SU-DHL-6 (cell line): ENCODE measurements around the gene C19orf25.

Experiments used
- H2AFZ ChIP-seq: fragments of 200-600 bp; sonication (generic); 2 replicates; pipeline ENCODE4 v1.6.1; 2014; ENCODE audit warnings: low read depth, mild to moderate bottlenecking, moderate library complexity, mixed read lengths, antibody characterized with exemption, low read length; ENCODE audit not compliant: severe bottlenecking
- H3F3A ChIP-seq: fragments of 200-600 bp; shearing (Covaris generic); 2 replicates; pipeline ENCODE4 v1.6.0; 2016; ENCODE audit warnings: antibody characterized with exemption, mild to moderate bottlenecking; ENCODE audit not compliant: insufficient read depth
- H3K27ac ChIP-seq: fragments of 200-600 bp; sonication (generic); 2 replicates; pipeline ENCODE4 v1.5.1; 2016; ENCODE audit warnings: low read depth, mild to moderate bottlenecking, low read length, moderate library complexity, mixed read lengths
- H3K27me3 ChIP-seq: fragments of 200-600 bp; sonication (generic), shearing (Covaris generic); 2 replicates; pipeline ENCODE4 v1.6.0; 2014; ENCODE audit warnings: mild to moderate bottlenecking, low read length
- H3K36me3 ChIP-seq: fragments of 200-600 bp; sonication (generic); 2 replicates; pipeline ENCODE4 v1.6.1; 2014; ENCODE audit warnings: mild to moderate bottlenecking, low read length, mixed read lengths
- H3K4me2 ChIP-seq: fragments of 300-600, 200-600 bp; shearing (Covaris generic), sonication (generic); 2 replicates; pipeline ENCODE4 v1.6.0; 2014; ENCODE audit warnings: low read length, low read depth, mild to moderate bottlenecking; ENCODE audit not compliant: poor library complexity, severe bottlenecking
- H3K4me3 ChIP-seq: fragments of 200-600 bp; sonication (generic); 2 replicates; pipeline ENCODE4 v1.5.1; 2014; ENCODE audit warnings: antibody characterized with exemption, low read length, mild to moderate bottlenecking, mixed read lengths; ENCODE audit not compliant: insufficient read depth, poor library complexity, severe bottlenecking
- H3K79me2 ChIP-seq: fragments of 200-600 bp; sonication (generic); 2 replicates; pipeline ENCODE4 v1.6.1; 2014; ENCODE audit warnings: mild to moderate bottlenecking, low read length, moderate library complexity; ENCODE audit not compliant: insufficient read depth
- H3K9ac ChIP-seq: fragments of 200-600 bp; sonication (generic); 2 replicates; pipeline ENCODE4 v1.7.0; 2014; ENCODE audit warnings: mild to moderate bottlenecking, low read length
- H3K9me2 ChIP-seq: fragments of 200-600 bp; sonication (generic); replicated peaks from 2 replicates; pipeline ENCODE4 v1.6.1; 2014; ENCODE audit warnings: low read length; ENCODE audit not compliant: insufficient read depth
- H3K9me3 ChIP-seq: fragments of 200-600 bp; sonication (generic); 2 replicates; pipeline ENCODE4 v1.6.1; 2014; ENCODE audit warnings: low read length, mixed read lengths; ENCODE audit not compliant: insufficient read depth
- H4K20me1 ChIP-seq: fragments of 200-600 bp; sonication (generic); 2 replicates; pipeline ENCODE4 v1.6.1; 2014; ENCODE audit warnings: low read depth, mild to moderate bottlenecking, antibody characterized with exemption, low read length, moderate library complexity, mixed read lengths
- CTCF ChIP-seq: fragments of 200-600 bp; sonication (generic); IDR thresholded peaks from one replicate; pipeline ENCODE4 v1.5.1; 2017; ENCODE audit warnings: antibody characterized with exemption, mild to moderate bottlenecking, low read length, moderate library complexity; ENCODE audit not compliant: insufficient read depth, poor library complexity, severe bottlenecking
- EZH2phosphoT487 ChIP-seq: fragments of 200-600 bp; sonication (generic), shearing (Covaris generic); conservative IDR thresholded peaks from 2 replicates; pipeline ENCODE4 v1.6.1; 2018; ENCODE audit warnings: mild to moderate bottlenecking, antibody characterized with exemption, low read length, moderate library complexity, mixed read lengths

C19orf25 gene

DNA sequence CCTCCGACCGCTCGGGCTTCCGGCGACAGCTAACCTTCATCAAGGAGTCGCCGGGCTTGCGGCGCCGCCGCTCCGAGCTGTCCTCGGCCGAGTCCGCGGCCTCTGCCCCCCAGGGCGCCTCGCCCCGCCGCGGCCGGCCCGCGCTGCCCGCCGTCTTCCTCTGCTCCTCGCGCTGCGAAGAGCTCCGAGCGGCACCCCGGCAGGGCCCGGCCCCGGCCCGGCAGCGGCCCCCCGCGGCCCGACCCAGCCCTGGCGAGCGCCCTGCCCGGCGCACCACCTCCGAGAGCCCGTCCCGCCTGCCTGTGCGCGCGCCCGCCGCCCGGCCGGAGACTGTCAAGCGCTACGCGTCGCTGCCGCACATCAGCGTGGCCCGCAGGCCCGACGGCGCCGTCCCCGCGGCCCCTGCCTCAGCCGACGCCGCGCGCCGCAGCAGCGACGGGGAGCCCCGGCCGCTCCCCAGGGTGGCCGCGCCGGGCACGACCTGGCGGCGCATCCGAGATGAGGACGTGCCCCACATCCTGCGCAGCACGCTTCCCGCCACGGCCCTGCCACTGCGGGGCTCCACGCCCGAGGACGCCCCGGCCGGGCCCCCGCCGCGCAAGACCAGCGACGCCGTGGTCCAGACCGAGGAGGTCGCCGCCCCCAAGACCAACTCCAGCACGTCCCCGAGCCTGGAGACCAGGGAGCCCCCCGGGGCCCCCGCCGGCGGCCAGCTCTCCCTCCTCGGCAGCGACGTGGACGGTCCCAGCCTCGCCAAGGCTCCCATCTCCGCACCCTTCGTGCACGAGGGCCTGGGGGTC lies 9.6 kb downstream of the C19orf25 start:
- Histone ChIP-seq H3K9me3 (no peaks in the 10 kb centered on the region), H3K9ac (no peak overlapping the region), H3K27me3 (no peaks in the 10 kb centered on the region), H2AFZ (no peak overlapping the region), H3F3A (no peaks in the 10 kb centered on the region), H4K20me1 (peaks cover 3% of the 10 kb centered on the region; the same call in 1 of the 2 replicates), H3K4me3 (no peak overlapping the region), H3K9me2 (no peaks in the 10 kb centered on the region), H3K79me2 (no peaks in the 10 kb centered on the region), H3K4me2 (no peak overlapping the region), H3K27ac (no peak overlapping the region), H3K36me3 (no peaks in the 10 kb centered on the region)
- TF ChIP-seq EZH2phosphoT487 (no peak), CTCF (no peak)

DNA sequence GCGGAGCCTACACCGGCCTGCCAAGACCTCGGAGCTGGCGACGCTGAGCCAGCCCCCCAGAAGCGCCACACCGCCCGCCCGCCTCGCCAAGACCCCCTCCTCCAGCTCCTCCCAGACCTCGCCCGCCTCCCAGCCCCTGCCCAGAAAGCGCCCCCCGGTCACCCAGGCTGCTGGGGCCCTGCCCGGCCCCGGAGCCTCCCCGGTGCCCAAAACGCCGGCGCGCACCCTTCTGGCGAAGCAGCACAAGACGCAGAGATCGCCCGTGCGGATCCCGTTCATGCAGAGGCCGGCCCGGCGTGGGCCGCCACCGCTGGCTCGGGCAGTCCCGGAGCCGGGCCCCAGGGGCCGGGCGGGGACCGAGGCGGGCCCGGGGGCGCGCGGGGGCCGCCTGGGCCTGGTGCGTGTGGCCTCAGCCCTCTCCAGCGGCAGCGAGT lies 10.2 kb downstream of the C19orf25 start:
- no peak overlapping the region for H3K4me2 ChIP-seq
- peaks cover 3% of the 10 kb centered on the region; the same call in 1 of the 2 replicates for H4K20me1 ChIP-seq
- TF ChIP-seq CTCF (no peak), EZH2phosphoT487 (no peak)
- H3K27ac ChIP-seq = no peak overlapping the region
- no peaks in the 10 kb centered on the region for H3K27me3 ChIP-seq
- H3F3A ChIP-seq = no peaks in the 10 kb centered on the region
- no peaks in the 10 kb centered on the region for H3K9me3 ChIP-seq
- no peak overlapping the region for H3K4me3 ChIP-seq
- no peak overlapping the region for H3K9ac ChIP-seq
- no peaks in the 10 kb centered on the region for H3K9me2 ChIP-seq
- H3K79me2 ChIP-seq = no peaks in the 10 kb centered on the region
- H2AFZ ChIP-seq = no peak overlapping the region
- H3K36me3 ChIP-seq = no peaks in the 10 kb centered on the region

DNA sequence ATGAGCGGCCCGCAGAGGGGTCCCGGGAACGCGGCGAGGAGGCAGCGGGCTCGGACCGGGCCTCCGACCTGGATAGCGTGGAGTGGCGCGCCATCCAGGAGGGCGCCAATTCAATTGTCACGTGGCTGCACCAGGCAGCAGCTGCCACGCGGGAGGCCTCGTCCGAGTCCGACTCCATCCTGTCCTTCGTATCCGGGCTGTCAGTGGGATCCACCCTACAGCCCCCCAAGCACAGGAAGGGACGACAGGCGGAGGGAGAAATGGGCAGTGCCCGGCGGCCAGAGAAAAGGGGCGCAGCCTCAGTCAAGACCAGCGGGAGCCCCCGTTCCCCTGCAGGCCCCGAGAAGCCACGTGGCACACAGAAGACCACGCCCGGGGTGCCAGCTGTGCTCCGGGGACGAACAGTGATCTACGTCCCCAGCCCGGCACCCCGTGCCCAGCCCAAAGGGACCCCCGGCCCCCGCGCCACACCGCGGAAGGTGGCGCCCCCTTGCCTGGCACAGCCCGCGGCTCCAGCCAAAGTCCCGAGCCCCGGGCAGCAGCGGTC lies 10.7 kb downstream of the C19orf25 start:
- Histone ChIP-seq H3K4me2 (no peak overlapping the region), H3K27me3 (no peaks in the 10 kb centered on the region), H3K9me3 (no peaks in the 10 kb centered on the region), H3K27ac (no peak overlapping the region), H3F3A (no peaks in the 10 kb centered on the region), H3K9me2 (no peaks in the 10 kb centered on the region), H3K79me2 (no peaks in the 10 kb centered on the region), H3K4me3 (no peak overlapping the region), H3K36me3 (no peaks in the 10 kb centered on the region), H2AFZ (no peak overlapping the region), H3K9ac (no peak overlapping the region), H4K20me1 (peaks cover 3% of the 10 kb centered on the region; the same call in 1 of the 2 replicates)
- TF ChIP-seq EZH2phosphoT487 (no peak), CTCF (no peak)
